Cerebellar nuclear complex (tissue), 1 donor: ENCODE data around the gene ACTN4.

ENCODE experiments used
- DNase-seq, 2 experiments: peaks; one replicate each; lab custom pipeline; 2025; lab: John Stamatoyannopoulos, UW

Gene ACTN4

DNA sequence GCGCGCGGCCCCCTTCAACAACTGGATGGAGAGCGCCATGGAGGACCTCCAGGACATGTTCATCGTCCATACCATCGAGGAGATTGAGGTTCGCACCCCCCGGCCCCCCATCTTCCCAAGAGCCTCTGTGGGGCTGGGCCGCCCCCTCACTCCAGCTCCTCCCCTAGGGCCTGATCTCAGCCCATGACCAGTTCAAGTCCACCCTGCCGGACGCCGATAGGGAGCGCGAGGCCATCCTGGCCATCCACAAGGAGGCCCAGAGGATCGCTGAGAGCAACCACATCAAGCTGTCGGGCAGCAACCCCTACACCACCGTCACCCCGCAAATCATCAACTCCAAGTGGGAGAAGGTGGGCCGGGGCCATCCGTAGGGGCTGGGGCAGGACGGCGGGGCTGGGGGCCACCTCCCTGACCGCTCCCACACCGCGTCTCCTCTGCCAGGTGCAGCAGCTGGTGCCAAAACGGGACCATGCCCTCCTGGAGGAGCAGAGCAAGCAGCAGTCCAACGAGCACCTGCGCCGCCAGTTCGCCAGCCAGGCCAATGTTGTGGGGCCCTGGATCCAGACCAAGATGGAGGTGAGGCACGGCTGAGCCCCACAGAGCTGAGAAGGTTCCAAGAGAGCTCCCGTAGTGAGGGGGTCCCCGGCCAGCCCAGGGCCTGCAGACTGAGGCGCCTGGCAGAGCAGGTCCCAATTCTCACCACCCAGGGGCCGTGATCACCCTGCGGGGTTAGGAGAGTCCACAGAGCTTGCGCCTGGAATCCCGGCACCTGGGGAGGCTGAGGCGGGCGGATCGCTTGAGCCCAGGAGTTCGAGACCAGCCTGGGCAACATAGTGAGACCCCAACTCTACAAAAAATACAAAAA, 76.8 kb downstream of the ACTN4 start:
- no peak for DNase-seq

- DNase-seq = no peak
Observed at GRCh38 chr19:38725469-38726283, 78.2 kb downstream of the ACTN4 start.

DNA sequence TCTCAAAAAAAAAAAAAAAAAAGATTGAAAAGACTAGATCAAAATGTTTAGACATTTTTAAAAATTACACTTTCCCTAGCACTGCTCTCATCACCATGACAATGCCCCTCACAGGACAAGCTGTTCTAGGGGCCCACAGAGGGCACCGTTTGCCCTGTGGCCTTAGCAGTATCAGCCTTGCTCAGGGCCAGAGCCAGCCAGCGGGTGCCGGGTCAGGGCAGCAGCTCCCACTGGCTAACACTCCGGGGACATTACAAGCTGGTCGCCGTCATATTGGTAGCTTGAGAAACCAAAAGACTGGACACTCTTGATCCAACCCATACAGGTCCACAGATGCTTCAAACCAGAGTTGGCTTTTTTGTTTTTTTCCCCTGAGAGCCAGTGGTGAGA, 78.8 kb downstream of the ACTN4 start:
- no peak for DNase-seq

DNA sequence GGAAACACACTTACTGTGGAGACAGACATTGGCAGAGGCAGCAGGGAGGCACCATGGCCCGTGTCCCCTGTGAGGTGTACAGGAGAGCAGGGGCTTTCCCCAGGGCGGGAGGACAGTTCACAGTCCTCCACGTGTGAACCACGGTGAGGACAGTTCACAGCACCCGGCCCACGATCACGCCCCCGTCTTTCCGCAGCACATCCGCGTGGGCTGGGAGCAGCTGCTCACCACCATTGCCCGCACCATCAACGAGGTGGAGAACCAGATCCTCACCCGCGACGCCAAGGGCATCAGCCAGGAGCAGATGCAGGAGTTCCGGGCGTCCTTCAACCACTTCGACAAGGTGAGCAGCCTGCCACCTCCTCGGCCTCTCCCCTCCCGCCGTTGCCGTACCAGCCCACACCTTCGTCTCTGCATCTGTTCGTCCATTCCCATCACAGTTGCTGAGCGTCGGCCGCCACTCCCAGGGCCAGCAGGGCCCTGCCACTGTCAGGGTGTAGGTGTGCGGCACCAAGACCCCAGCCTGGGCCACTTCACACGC, 79.4 kb downstream of the ACTN4 start:
- DNase-seq = no peak

DNA sequence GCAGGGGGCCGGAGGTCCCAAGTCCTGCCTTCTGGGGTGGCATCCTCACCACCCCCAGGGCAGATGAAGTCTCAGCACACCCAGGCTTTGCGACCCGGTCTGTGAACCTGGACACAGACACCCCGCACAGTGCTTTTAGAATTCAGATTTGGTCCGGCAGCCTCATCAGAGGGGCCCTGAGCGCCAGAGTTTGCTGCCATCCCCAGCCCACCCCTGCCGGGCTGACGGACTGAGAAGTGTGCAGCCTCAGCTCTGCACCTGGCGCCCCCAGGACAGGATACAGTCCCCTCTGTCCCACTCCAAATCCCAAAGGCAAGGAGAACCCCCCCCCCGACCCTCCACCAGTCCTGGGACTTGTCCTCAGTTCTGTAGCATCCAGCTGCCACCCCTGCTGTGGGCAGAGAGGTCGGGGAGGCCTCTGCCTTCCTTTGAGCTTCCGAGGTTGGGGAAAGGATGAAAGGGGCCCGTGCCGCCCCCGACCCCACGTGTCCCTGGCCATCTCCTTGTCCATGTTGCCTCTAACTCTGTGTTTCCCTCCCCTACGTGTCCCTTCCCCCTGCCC, 79.9 kb downstream of the ACTN4 start:
- DNase-seq = no peak

GRCh38 chr19:38727868-38728660, 80.6 kb downstream of the ACTN4 start:
- DNase-seq = no peak

DNA sequence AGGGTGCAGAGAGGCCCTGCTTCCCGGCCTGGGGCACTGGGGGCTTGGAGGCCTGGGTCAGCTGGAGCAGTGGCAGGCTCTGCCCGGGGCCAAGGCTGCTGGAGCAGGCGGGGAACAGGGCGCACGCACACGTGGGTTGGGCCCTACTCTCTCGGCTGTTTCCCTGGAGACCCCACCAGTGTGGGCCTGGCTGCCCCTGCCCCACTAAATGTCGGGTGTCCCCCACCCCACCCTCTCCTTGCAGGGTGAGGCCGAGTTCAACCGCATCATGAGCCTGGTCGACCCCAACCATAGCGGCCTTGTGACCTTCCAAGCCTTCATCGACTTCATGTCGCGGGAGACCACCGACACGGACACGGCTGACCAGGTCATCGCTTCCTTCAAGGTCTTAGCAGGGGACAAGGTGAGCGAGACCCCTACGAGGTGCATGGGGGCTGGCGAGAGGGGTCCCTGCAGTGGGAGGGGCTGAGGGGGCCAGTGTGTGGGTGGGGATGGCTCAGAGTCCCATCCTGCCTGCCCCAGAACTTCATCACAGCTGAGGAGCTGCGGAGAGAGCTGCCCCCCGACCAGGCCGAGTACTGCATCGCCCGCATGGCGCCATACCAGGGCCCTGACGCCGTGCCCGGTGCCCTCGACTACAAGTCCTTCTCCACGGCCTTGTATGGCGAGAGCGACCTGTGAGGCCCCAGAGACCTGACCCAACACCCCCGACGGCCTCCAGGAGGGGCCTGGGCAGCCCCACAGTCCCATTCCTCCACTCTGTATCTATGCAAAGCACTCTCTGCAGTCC, 81.5 kb downstream of the ACTN4 start:
- DNase-seq = no peak

GRCh38 chr19:38729653-38730469, 82.4 kb downstream of the ACTN4 start:
- DNase-seq = no peak

DNA sequence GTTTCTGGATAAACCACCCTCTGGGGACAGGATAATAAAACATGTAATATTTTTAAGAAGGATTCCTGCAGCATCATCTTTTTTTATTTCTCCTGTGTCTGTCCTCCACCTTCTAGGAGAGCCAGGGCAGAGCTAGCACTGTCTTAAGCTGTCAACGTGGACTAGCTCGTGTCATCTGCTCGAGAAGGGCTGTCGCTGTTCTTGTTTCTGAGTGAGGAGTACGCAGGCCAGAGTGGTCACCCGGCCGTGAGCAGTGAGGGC, 83.0 kb downstream of the ACTN4 start:
- DNase-seq = no peak

- DNase-seq = no peak
Observed at GRCh38 chr19:38730731-38731589, 83.5 kb downstream of the ACTN4 start.

- no peak for DNase-seq
Observed at GRCh38 chr19:38731654-38732301, 84.3 kb downstream of the ACTN4 start.

GRCh38 chr19:38733241-38733492, 85.7 kb downstream of the ACTN4 start:
- DNase-seq = no peak

DNA sequence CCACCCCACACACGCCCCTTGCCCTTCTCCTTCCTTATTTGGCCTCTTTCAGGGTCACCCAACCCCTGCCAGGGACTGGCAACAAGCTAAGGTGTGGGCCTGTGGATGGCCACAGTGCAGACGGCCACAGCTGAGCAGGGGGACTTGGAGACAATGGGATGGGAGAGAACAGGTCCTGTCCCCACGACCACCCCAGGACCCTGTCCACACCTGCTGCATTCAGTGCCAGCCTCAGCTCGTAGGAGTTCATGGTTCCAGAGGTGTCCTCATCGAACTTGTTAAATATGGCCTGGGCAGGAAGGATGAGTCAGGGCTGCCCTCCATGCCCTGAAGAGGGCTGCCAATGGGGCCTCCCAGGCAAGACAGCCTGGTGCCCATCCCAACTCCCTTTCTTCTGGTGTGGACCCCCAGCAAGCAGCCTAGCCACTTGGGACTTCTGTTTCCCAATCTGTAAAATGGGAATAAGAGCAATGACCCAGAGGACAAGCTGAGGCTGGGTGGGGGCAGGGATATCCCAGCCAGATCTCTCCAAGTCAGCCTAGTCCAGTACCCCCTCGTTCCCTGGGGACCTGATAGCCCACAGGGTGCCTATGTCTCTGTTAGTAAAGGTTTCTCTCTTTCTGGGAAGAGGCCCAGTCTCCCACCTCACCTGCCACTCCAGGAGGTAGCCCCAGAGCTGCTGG, 86.2 kb downstream of the ACTN4 start:
- no peak for DNase-seq

DNA sequence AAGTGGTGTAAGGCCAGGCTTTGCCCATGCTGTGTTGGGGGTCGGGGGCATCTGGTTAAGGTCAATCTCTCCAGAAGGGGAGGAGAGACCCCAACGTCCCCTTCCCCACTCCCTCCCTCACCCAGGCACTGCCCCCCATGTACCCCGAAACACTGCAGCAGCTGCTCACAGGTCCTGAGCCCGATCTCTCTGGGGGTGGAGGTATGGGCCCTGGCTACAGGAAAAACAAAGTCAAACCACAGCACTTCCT, 86.7 kb downstream of the ACTN4 start:
- DNase-seq = no peak

DNA sequence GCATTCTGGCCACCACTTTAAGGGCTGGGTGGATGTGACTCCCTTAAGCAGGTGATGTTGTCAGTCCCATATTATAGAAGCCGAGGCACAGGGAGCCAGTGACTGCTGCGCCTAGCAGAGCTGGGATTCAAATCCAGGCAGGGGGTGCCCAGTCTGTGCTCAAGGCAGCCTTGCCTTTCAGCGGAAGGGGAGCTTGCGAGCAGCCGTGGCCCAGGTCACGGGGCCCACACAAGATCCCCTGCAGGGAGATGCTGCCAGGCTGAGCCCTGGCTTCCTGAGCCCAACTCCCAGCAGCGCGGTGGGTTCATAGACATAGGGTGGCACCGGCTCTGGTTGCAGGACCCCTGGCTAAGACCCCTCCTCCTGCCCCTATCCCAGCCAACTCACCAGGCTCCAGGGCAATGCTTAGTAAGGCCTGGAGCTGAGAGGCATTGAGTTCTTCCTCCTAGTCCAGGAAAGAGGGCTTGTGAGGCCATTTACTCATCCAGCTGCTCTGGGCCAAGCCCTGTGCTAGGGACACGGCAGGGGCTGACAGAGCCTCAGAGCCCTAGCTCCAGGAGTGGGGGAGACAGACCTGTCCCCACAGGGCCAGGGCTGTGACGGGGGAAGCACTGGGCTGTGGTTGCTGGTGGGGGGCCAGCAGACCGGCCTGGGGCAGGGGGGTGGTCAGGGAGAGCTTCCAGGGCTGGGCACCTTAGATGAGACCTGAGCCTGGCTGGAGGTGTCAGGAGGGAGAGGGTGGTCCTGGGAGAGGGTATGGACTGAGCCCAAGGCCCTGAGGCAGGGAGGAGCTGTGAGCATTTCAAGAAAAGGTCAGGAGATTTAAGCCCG, 87.2 kb downstream of the ACTN4 start:
- no peak for DNase-seq

- DNase-seq = no peak
Observed at GRCh38 chr19:38735257-38735686, 87.8 kb downstream of the ACTN4 start.

DNA sequence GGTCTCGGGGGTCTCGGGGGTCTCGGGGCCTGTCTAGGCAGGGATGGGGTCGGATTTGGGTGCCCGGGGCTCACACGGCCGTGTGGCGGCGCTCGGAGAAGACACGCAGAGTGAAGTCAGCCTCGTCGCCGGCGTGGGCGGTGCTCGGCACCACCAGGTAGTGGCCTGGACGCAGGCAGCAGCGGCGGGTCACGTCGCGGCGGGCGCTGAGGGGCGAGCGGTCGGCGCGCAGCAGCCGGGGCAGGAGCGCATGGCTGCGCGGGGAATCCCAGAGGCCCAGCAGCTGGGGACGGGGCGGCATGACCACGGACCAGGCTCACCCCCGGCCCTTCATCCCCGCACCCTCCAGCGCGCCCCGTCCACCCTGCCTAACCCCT, 88.6 kb downstream of the ACTN4 start:
- no peak for DNase-seq
